ENCODE measurements around the gene CLEC18C.
A peak's percentile ranks its signal among the peaks of the same experiment; 100 is the strongest.
"Not testable (repeated sequence)": the region's sequence is repeated elsewhere in the genome, so short reads cannot be mapped to it uniquely, and the experiment has no call there.

Gene CLEC18C

GRCh38 chr16:70159355-70160348 is 13.9 kb upstream of the CLEC18C start:
- no peak for DNase-seq (ENCODE audit: low spot score)

- no peak for DNase-seq (ENCODE audit: low spot score)
Observed at GRCh38 chr16:70160388-70160787, 13.2 kb upstream of the CLEC18C start.

- peak; percentile 55 for DNase-seq (ENCODE audit: low spot score)
Observed at GRCh38 chr16:70160821-70161220, 12.8 kb upstream of the CLEC18C start.

GRCh38 chr16:70161350-70161749 is 12.2 kb upstream of the CLEC18C start:
- DNase-seq (ENCODE audit: low spot score): no peak

GRCh38 chr16:70162041-70162451 is 11.5 kb upstream of the CLEC18C start:
- no peak for DNase-seq (ENCODE audit: low spot score)

GRCh38 chr16:70163596-70163995 is 10.0 kb upstream of the CLEC18C start:
- DNase-seq (ENCODE audit: low spot score): no peak

GRCh38 chr16:70166688-70167087 is 6.9 kb upstream of the CLEC18C start:
- DNase-seq (ENCODE audit: low spot score): not testable (repeated sequence)

GRCh38 chr16:70173916-70174315 is 329 bp downstream of the CLEC18C start:
- DNase-seq (ENCODE audit: low spot score): not testable (repeated sequence)

- DNase-seq (ENCODE audit: low spot score): not testable (repeated sequence)
Observed at GRCh38 chr16:70174387-70174932, 873 bp downstream of the CLEC18C start.

GRCh38 chr16:70187858-70188607 is 14.4 kb downstream of the CLEC18C start:
- DNase-seq (ENCODE audit: low spot score): not testable (repeated sequence)

GRCh38 chr16:70188608-70188915 is 15.0 kb downstream of the CLEC18C start:
- DNase-seq (ENCODE audit: low spot score): not testable (repeated sequence)

GRCh38 chr16:70190574-70190973 is 17.0 kb downstream of the CLEC18C start:
- not testable (repeated sequence) for DNase-seq (ENCODE audit: low spot score)

GRCh38 chr16:70196683-70197300 is 23.2 kb downstream of the CLEC18C start:
- peak; percentile 11 for DNase-seq (ENCODE audit: low spot score)

GRCh38 chr16:70197611-70198010 is 24.0 kb downstream of the CLEC18C start:
- not testable (repeated sequence) for DNase-seq (ENCODE audit: low spot score)

GRCh38 chr16:70198230-70198629 is 24.6 kb downstream of the CLEC18C start:
- DNase-seq (ENCODE audit: low spot score): not testable (repeated sequence)

- not testable (repeated sequence) for DNase-seq (ENCODE audit: low spot score)
Observed at GRCh38 chr16:70198666-70199065, 25.1 kb downstream of the CLEC18C start.

GRCh38 chr16:70199170-70199569 is 25.6 kb downstream of the CLEC18C start:
- DNase-seq (ENCODE audit: low spot score): not testable (repeated sequence)

- DNase-seq (ENCODE audit: low spot score): not testable (repeated sequence)
Observed at GRCh38 chr16:70200063-70200462, 26.5 kb downstream of the CLEC18C start.

GRCh38 chr16:70203508-70203907 is 29.9 kb downstream of the CLEC18C start:
- not testable (repeated sequence) for DNase-seq (ENCODE audit: low spot score)

- not testable (repeated sequence) for DNase-seq (ENCODE audit: low spot score)
Observed at GRCh38 chr16:70204010-70204409, 30.4 kb downstream of the CLEC18C start.

GRCh38 chr16:70204668-70205405 is 31.2 kb downstream of the CLEC18C start:
- DNase-seq (ENCODE audit: low spot score): not testable (repeated sequence)

Measured in cerebellar cortex (tissue), 1 donor.